HG02973 (cell line): Measurements from ENCODE around the gene HIVEP2.

Source experiments
- ATAC-seq: cut with Tn5 transposase; IDR thresholded peaks from one replicate; pipeline ENCODE4 v1.9.1; 2021; ENCODE audit warnings: moderate library complexity; ENCODE audit not compliant: unreplicated experiment

The HIVEP2 gene

DNA sequence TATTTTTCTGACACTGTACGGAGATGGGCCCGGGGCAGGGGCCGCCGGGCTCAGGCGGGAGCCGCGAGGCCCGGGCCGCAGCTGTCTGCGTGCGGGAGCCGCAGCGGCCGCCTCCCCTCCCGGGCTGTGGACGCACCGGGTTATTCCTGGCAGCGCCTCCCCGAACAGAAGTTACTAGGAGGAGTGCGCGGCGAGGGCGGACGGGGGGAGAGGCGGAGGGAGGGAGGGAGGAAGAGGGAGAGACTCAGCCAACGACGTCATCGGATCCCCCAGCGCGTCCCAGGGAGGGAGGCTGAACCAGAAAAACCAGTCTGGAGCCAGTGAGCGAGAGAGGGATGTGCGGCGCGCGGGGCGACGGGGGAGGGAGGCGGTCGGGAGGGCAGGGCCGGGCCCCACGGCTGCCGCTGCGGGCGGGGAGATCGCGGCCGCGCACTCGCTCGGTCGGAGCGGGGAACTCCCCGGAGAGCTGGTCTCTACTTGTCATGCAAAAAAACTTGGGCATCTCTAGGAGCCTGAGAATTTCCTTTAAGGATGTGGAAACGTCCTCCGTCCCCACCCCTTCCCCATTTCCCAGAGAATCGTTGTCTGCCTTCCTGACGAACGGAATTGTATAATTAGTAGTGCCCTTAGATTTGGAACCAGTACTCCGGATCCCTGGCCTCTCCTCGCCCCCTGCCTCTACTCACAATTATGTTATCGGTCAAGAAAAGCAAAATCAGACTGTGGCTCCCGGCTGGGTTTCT is 1.4 kb upstream of the HIVEP2 start:
- ATAC-seq: peak; percentile 15

DNA sequence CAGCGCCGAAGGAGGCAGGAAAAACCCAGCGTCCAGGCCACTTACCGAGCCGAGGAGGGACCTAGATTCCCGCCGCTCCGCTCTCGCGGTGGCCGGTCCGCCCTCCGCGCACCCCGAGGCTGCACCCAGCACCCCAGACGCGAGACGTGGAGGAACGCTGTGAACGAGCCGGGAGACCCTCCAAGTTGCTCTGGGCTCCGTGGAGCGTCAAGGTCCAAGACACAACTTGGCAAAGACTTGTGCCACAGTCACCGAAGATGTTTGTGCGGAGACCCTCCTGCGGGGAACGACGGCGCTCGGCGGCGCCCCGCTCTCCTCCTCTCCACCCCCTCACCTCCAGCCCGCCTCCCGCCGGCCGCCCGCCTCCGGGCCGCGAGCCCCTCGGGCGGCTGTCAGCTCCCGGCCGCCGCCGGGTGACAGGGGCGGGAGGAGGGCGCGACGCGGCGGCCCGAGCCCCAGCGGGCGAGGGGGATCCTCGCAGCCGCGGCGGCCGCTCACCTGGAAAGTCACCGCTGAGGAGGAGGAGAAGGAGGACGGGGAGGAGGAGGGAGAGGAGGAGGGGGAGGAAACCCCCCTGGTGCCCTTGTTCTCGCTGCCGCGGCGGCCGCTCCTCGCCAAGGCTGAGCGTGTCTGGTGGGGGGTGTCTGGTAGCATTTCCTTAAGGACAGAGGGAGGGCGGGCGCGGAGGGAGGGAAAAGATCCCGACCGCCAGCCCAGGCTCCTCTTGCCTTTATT is 637 bp upstream of the HIVEP2 start:
- peak; percentile 16 for ATAC-seq

DNA sequence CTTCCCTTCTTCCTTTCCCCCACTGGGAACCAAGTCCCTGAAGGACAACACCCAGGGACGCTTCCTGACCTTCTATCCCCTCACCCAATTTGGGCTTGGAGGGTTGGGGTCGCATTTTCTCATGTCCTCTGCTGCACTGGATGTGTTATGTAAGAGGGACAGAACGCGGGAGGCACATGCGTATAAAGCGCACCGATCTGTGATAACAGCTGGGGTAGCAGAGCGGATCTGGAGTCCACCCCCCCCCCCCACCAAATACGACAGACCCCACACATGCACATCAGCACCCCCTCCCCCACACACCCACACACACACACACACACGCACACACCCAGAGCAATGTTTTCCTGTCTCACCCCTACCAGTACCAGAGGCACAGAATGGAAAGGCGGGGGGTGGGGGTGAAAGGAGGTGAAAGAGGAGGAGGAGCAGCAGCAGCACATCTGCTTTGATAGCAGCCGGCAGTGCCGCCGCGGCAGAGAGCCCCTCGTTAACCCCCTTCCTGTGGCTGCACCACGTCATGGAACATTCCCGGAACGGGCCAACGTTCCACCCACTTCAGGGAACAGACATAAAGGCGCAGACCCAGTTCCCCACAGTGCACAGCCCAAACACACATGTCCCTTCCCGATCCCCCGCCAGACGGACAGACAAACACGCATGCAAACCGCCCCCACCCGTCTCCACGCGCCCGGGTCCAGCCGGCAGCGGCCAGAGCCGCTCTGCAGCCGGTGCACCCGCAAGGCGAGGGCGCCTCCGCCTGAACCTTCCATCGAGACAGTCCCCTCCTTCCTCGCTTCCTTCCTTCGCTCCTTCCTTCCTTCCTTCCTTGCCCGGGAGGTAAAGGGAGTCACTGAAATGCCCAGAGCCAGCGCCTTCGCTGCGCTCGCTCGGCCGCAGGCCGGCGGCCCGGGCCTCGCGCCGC is 590 bp downstream of the HIVEP2 start:
- ATAC-seq: no peak

DNA sequence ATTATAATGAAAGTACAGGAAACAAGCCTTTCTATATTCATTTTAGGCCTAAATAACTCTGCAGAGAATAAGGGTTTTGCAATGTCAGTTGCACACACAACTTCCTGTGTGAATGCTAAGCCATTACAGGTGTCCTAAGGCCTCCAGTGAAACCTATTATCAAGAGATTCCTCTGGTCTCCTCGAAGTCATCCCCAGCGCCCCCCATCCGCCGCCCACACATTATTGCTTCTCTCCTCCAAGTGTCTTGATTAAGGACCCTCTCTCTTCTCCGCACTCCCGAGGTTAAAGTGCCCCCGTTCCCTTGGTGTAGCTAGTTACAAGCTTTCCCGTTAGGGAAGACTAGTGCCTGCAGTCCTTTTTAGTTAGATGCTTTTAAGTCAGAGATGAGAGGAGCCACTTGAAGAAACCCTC is 1.3 kb downstream of the HIVEP2 start:
- ATAC-seq: no peak

DNA sequence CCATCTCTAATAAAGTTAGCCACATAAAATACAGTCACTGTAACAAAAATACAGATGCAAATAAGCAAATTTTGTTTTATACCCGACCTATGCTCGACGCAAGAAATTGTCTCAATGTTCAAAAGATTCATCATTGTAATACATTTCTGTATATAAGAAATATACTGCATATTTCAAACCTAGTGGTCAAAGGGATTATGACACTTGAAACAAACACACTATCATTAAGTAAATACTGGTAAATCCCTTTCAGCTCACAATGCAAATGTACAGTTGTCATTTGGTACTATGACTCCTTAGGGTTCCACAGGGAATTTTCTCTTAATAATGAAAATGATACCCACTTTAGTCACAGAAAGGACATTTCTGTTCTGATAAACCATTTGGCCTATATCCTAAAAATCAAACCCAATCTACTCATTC is 2.2 kb downstream of the HIVEP2 start:
- ATAC-seq: no peak

DNA sequence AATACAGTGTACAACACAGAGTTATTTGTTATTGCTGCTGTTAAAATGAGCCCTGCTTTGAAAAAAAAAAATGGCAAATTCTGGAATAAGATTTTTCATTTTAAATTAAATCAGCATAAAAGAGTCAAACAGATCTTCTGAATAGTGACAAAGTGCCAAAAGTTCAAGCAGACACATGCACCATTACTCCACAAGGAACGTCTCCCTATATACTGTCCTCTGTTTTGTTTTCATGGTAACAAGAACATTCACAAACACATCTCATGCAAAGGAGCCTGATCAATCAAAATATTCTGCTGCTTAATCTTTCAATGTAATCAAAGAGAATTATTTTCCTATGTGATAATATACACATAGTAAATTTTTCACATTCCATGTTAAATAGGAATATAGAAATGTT is 2.7 kb downstream of the HIVEP2 start:
- ATAC-seq: no peak

DNA sequence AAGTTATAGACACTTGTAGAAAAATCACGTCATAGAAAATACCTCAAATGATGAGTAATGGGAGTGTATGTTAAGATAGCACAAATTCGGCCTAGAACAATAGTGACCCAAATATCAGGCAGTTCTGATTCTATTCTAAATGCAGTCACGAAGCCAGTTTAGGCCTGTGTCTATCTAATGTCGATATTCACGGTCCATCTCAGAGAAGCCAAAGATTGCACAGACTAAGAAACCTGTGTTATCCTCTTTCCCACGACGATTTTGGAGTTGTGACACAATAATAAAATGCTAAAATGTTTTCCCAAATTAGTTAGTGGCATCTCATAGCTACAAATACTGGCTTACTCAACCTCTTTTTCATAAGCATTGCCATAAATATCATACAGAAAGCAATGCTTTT is 4.0 kb downstream of the HIVEP2 start:
- no peak for ATAC-seq

DNA sequence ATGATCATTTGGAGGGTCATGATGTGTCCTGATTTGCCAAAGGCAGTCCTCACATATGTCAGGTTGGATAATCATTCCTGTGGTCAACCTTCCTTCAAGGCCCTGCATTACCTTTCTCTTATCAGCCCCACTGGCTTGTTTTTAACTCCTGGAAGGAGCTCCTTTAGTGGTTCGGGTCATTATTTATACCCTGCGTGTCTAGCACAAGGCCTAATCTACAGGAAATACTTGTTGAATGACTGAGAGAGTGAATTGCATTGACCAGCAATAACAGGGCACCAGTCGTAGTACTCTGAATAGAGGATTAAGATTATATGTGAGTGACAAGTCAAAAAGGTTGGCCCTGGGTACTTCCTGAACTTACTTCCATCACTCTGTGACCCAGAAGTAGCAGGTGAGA is 4.5 kb downstream of the HIVEP2 start:
- no peak for ATAC-seq

DNA sequence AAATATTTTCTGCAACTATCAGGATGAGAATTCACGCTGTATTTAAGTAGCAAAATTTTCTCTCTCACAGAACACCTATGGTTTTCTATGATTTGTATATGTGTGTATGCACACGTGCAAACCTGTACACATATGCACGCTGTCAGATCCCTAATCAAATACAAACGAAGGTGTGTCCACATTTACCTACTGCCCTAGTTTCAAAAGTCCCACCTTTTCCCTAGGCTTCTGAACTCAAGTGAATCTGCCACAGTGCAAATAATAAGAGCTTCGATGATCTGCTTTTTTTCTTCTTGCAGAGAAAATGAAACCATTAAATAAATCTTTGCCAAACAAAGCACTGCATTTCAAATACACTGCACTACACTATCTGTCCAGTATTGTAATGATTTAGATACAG is 6.5 kb downstream of the HIVEP2 start:
- ATAC-seq: no peak

DNA sequence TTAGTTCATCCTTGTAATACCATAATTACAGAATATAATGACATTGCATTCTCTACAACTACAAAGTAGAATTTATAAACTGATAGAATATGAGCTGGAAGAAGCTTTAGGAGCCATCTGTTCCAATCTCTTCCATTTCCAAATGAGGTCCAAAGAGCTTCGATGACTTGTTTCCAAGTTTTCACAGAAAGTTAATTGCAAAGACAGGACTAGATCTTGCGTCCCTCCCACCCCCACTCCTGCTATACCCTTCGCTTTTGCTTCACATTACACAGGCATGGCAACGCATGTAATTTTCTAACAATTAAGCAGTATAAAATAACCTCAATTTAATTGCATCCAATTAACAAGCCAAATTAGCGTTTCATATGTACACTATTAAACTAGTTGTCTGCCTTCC is 7.0 kb downstream of the HIVEP2 start:
- no peak for ATAC-seq

DNA sequence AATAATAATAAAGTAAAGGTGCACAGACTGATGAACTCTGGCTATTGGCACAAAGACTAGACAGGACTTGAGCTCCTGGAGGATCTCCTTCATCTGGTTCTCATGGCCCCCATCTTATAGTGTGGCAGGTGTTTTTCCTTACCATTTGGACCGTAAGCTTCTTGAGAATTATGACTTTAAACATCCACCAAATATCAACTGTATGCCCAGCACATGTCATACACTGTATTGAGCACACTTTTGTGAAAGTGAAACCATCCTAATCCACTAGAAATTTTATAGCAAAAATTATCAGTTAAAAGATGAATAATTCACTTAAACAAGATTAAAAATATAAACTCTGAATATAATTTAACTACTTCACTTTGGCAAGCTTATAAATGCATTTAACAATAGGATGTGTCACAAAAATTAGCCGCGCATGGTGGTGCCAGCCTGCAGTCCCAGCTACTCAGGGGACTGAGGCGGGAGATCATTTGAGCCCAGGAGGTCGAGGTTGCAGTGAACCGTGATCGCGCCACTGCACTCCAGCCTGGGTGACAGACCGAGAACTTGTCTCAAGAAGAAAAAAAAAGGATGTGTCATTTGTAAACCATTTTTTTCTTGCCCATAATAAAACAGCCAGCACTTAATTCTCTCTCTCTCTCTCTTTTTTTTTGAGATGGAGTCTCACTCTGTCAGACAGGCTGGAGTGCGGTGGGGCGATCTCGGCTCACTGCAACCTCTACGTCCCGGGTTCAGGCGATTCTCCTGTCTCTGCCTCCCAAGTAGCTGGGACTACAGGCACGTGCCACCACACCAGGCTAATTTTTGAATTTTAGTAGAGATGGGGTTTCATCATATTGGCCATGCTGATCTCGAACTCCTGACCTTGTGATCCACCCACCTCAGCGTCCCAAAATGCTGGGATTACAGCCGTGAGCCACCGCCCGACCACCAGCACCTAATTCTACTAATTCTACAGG is 9.1 kb downstream of the HIVEP2 start:
- peak; percentile 43 for ATAC-seq

DNA sequence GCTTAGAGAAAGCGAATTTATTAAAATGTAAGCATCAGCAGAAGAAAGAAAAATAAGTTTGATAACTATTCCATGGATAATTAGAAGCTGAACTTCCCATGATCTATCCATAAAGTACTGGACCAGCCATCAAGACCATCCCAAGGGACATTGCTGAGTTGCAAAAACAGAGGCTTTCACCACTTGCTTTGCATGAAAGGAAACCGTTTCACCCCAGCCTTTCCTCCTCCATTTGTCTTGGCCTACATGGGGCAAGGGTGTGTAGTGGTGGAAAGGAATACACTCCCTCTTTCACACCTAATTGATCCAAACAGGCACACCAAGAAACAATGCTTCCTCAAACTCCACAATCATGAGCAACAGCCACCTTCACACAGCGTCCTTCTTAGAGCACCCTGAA is 10.4 kb downstream of the HIVEP2 start:
- ATAC-seq: no peak

DNA sequence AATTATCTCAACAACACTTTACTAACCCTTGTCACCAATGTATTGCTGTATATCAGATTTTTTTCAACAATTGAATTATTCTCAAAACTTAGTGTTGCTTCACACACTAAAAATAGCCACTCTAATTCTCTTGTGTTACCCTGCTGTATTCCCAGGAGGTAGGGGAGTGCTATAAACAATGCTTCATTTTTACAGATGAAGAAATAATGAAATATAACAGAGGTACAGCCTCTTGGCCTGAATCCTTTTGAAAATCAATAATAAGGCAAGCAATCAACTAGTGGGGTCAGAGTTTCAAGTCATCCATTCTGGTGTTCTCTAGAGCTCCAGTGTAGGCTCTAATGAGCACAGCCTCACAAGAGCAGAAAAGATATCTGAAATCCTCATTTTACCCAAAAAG is 10.9 kb downstream of the HIVEP2 start:
- no peak for ATAC-seq

DNA sequence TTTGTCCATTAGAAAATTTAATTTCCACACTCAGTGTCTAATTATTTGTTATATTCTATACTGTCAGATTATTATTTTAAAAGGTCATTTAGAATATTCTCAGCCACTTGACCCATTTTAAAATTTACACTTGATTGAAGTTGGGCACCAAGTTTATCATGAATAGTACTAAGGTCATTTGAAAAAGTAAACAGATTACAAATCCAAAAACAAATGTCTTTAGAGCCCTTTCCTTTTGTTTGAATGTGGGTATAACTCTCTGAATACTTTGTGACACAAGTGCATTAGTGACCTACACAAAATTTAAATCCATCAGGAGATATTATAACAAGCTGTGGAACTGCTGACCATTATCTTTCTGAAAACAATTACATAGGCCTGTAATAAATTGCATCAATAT is 11.3 kb downstream of the HIVEP2 start:
- ATAC-seq: no peak

DNA sequence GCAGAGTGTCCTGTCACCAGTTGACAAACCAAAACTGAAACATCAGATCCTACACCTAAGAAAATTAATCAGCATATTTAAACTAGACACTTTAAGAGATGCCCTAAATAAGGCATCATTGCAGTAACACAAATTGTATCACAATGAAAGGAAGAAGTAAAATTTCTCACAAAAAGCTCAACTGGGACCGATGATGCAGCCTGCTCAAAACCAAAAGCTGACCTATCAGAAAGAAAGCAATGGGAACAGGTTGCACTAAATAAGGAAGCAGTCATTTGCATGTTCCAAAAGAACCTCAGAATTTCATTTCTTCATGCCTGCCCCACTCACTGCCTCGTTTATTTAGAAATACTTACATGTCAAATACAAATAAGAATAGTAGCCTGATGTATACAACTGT is 12.1 kb downstream of the HIVEP2 start:
- ATAC-seq: no peak

DNA sequence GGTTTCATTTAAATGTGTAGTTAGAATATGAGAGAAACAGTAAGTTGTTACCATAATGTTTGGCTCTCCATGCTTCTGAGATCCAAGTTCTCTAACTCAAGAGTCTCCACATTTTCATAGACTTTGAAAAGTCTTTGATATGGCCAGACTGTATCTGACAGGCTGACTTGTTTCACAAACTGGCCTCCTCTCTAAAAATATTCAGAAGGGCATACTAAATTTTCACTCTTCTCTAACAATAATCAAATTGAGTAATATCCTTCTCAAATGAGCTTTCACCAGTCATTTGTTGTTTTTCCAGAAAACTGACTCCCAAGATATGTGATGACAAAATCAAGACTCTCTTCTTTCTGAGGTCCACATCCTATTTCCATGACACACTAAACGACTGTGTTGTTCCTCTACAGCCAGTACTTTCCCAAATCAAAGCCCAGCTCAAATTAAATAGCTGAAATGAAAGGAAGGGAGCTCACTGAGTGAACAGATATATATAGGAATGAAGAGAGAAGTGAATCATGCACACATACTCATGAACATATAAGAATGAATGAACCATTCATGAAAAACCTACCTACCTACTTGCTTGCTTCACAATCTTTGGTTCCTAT is 15.1 kb downstream of the HIVEP2 start:
- ATAC-seq: no peak

DNA sequence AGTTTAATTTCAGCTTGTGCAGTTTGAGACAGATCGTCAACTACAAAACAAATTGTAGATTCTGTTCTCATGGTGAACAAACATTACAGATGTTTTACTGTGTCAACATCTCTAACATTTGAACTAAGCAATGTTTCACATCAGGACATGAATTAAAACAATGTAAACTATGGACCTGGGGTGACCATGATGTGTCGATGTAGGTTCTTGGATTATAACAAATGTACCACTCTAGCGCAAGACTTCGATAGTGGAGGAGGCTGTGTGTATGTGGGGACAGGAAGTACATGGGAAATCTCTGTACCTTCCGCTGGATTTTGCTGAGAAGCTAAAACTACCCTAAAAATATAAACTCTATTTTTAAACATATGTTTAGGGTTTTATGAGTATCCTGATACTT is 17.1 kb downstream of the HIVEP2 start:
- ATAC-seq: no peak

DNA sequence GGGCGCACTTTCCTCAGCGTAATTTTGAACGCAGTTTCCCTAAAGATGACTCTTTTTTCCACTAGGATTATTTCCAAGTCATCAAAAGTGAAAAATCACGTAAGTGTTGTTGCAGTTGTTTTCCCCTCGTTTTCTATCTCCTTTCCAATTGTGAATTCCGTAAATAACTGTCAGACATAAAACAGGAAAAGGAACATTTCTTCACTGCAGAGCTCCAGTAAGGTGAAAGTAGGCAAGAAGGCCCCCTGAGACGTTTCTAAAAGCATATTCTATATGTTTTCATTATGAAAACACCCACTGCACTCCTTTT is 17.8 kb downstream of the HIVEP2 start:
- no peak for ATAC-seq

DNA sequence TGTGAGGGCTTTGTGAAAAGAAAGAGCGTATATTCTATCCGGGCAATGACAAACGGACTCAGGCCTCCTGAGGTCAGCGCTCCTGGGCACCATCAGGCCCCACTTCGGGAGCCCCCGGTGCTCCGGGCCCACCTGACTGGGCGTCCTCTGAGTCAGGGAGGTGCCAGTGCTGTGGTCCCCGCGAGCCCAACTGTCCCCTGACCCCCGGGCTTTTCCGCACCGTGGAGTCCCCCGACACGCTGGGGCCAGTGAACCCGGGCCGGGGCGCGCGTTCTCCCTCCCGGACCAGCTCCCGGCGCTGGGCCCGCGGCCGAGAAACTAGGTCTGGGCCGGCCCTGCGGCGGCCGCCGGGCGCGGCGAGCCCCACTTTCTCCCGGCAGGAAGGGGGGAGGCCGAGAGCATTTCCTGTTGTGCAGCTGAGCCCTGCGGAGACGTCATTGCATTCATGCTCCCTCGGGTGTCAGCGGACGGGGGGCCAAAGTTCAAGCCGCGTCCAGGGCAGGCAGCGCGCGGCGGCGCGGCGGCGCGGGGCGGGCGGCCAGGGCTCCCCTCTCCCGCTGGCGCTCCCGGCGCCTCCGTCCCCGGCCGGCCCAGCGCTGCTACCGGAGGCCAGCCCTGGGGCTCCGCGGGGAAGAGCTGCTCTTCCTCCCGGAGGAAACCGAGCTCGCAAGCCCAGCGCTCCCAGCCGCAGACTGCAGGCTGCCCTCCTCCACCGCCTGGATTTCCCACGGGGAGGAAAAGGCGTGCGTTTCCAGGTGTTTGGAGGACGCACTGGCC is 18.3 kb downstream of the HIVEP2 start:
- peak; percentile 88 for ATAC-seq

DNA sequence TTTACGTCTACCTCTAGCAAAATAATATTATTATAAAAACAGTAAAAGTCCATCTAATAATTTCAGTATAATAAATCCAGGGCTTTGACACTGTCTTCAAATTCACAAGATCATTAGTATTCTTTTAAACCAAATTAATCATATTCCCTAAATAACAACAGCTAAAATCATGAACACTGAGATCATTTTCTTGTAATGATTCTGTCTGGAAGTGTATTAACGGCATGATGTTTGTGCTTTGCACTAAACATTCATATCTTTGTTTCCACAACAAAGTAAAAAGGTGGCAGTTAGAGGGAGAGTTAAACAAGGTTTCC is 18.8 kb downstream of the HIVEP2 start:
- ATAC-seq: no peak
